ENCODE results near the gene NME9.

- TF ChIP-seq CTCF (conservative IDR thresholded peaks at IDR 0.05; ENCODE audit: low read depth, low read length) (no peak), POLR2A (IDR thresholded peaks at IDR 0.05; ENCODE audit: low read depth, low read length) (no peak), CEBPB (IDR thresholded peaks at IDR 0.05; ENCODE audit: low read depth, low read length) (no peak), MAZ (IDR thresholded peaks at IDR 0.05; ENCODE audit: borderline replicate concordance, low read depth, low read length) (no peak), MAFK (IDR thresholded peaks at IDR 0.05; ENCODE audit: low read depth, low read length) (no peak)
Observed at GRCh38 chr3:138361561-138361971, 31.9 kb upstream of the NME9 start.

All from IMR-90 (cell line).